Kidney (tissue), 14 donors: ENCODE measurements around the gene LITAF. TPM values are rescaled to one million over a fixed set of nuclear protein-coding genes. Genes with fewer than 3 reads are reported as not detected.

Experiments used
- DNase-seq, 5 donors: peaks; one replicate each; pipeline ENCODE4 v3.0.0-alpha.2; 2013 to 2020
- FAIRE-seq: peaks from 2 replicates; lab custom pipeline; 2012; peaks lifted over from hg19 to GRCh38; lab: Jason Lieb, UNC
- H3K27ac ChIP-seq, 2 donors: one replicate each; pipeline ENCODE4 v1.7.0; 2013; ENCODE audit warnings: low read depth in 2 of 2, low read length in 2 of 2, inconsistent platforms in 1 of 2
- H3K27me3 ChIP-seq: one replicate; pipeline ENCODE4 v1.7.1; 2013; ENCODE audit warnings: low read length, inconsistent platforms; ENCODE audit not compliant: control insufficient read depth, insufficient read depth
- H3K36me3 ChIP-seq, 3 donors: one replicate each; pipeline versions ENCODE4 v1.7.0 to v1.7.1; 2013; ENCODE audit warnings: low read length in 3 of 3, control low read depth in 1 of 3, inconsistent platforms in 1 of 3; ENCODE audit not compliant: insufficient read depth in 3 of 3, control insufficient read depth in 2 of 3
- H3K4me1 ChIP-seq, 3 donors: one replicate each; pipeline versions ENCODE4 v1.7.0 to v1.7.1; 2013; ENCODE audit warnings: low read length in 3 of 3, inconsistent platforms in 1 of 3, low read depth in 1 of 3; ENCODE audit not compliant: control insufficient read depth in 2 of 3, insufficient read depth in 2 of 3
- H3K4me3 ChIP-seq, 3 donors: one replicate each; pipeline versions ENCODE4 v1.7.0 to v1.8.1; 2013; ENCODE audit warnings: low read length in 3 of 3, control low read depth in 1 of 3, inconsistent platforms in 1 of 3
- H3K9ac ChIP-seq, 3 donors: one replicate each; pipeline versions ENCODE4 v1.7.0 to v1.7.1; 2013; ENCODE audit warnings: low read length in 3 of 3, control low read depth in 1 of 3, inconsistent platforms in 1 of 3
- H3K9me3 ChIP-seq, 3 donors: one replicate each; pipeline versions ENCODE4 v1.7.0 to v1.7.1; 2013; ENCODE audit warnings: low read length in 3 of 3, control low read depth in 1 of 3, inconsistent platforms in 1 of 3; ENCODE audit not compliant: control insufficient read depth in 2 of 3, insufficient read depth in 1 of 3
- intact Hi-C: fragments of 100-400 bp; cut with DNase I; formaldehyde crosslinking; loops from one replicate; pipeline ENCODE4 v1.11.1; 2022
- polyA plus RNA-seq: library from polyadenylated mRNA; stranded (reverse); fragments of 350-450 nt; fragmentation: Illumina TruSeq; extraction: RNeasy Lipid Tissue Mini Kit (QIAGEN cat#74804); gene quantifications from one replicate; pipeline ENCODE4 v1.2.3, GENCODE V29; 2014; ENCODE audit warnings: low read depth, low replicate concordance; ENCODE audit not compliant: insufficient read depth
- total RNA-seq: library from RNA; stranded (reverse); fragmentation: NEBNext Ultra II Directional; extraction: Animal tissue kit (Norgen Biotek cat#: 25700); gene quantifications from one replicate; pipeline ENCODE4 v1.2.1, GENCODE V29; 2021
- TF ChIP-seq, protein P1 (sequence below): IDR thresholded peaks from 3 replicates; pipeline ENCODE4 v1.5.1; 2012; ENCODE audit warnings: mild to moderate bottlenecking, moderate library complexity, borderline replicate concordance; ENCODE audit not compliant: insufficient read depth; ENCODE audit errors: extremely low read depth
- donor health status: control.
- donor health status: control.
- donor health status: control.
- donor health status: control.
- donor health status: control.
- donor health status: DM: yes; HTN: yes; CAD: no.
- donor health status: Normal renal cell carcinoma (clear cell type).

Gene LITAF
- total and polyA plus RNA-seq, 2 donors from 2014 or later, result 121 to 171 TPM

DNA sequence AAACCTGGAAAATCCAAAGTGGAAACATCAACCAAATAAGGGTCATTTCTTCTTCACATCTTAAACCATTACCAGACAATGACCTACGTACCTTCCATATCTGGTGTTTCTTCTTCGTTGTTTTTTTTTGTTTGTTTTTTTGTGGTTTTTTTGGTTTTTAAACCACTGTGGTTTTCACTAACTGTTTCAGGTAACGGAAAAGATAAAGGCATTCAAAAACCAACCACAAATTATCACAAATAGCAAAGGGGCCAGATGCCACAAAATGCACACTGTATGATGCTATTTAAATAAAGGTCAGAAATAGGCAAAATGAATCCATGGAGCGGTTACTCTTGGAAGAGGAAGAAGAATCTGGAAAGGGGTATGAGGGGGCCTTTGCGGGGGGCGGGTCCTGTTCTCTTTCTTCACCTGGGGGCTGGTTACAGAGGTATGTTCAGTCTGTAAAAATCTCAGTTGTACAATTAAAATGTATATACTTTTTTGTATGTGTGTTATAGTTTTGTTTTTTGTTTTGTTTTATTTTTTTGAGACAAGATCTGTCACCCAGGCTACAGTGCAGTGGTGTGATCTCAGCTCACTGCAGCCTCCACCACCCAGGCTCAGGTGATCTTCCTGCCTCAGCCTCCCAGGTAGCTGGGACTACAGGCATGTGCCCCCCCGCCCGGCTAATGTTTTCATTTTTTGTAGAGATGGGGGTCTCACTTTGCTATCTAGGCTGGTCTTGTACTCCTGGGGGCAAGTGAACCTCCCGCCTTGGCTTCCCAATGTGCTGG, 29.6 kb downstream of the LITAF start:
- DNase-seq (peak in 1 of 5 donors; percentile 27), FAIRE-seq (no peak)
- intact Hi-C loops, result no loop called here
- peaks cover 3 to 13% (median 13%) of the 10 kb centered on the region in 3 donors for H3K4me1 ChIP-seq
- peaks cover 0 to 6% (median 0%) of the 10 kb centered on the region in 3 donors for H3K9me3 ChIP-seq
- no peaks in the 10 kb centered on the region for H3K27me3 ChIP-seq
- H3K4me3 ChIP-seq, result no peak overlapping the region
- H3K9ac ChIP-seq, result no peak overlapping the region
- TF ChIP-seq, protein P1, sequence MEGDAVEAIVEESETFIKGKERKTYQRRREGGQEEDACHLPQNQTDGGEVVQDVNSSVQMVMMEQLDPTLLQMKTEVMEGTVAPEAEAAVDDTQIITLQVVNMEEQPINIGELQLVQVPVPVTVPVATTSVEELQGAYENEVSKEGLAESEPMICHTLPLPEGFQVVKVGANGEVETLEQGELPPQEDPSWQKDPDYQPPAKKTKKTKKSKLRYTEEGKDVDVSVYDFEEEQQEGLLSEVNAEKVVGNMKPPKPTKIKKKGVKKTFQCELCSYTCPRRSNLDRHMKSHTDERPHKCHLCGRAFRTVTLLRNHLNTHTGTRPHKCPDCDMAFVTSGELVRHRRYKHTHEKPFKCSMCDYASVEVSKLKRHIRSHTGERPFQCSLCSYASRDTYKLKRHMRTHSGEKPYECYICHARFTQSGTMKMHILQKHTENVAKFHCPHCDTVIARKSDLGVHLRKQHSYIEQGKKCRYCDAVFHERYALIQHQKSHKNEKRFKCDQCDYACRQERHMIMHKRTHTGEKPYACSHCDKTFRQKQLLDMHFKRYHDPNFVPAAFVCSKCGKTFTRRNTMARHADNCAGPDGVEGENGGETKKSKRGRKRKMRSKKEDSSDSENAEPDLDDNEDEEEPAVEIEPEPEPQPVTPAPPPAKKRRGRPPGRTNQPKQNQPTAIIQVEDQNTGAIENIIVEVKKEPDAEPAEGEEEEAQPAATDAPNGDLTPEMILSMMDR, result no peak
- H3K36me3 ChIP-seq, result peaks cover 8 to 24% (median 16%) of the 10 kb centered on the region in 3 donors
- H3K27ac ChIP-seq, result peak overlapping the region; percentile 45 to 50

DNA sequence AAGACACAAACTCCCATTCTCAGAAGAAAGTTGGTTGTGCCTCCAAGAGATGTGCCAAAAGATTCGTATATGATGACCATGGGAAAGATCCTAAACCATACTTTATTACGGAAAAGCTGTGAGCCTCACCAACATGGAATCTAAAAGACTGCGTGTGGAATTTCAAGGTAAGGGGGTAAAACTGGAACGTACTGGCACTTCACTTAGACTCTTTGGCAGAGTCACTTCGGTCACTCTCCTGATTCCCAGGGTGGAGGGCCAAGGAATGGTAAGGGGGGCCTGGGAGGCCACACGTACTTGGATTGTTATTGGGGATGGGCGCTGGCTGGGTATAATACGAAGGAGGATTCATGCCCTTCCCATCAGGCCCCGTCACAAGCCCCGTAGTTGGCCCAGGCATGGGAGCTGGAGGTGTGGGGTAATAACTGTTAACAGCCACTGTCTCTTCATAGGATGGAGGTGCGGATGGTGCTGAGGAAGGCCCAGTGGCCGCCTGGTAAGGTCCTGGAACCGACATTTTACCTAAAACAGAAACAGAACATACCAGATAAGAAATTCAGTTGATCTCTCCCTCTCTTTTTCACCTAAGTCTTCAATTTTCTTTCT, 30.4 kb downstream of the LITAF start:
- TF ChIP-seq, protein P1, result no peak
- peaks cover 0 to 6% (median 0%) of the 10 kb centered on the region in 3 donors for H3K9me3 ChIP-seq
- no peak overlapping the region for H3K4me3 ChIP-seq
- H3K27me3 ChIP-seq, result no peaks in the 10 kb centered on the region
- no peak for FAIRE-seq
- H3K27ac ChIP-seq, result no peak overlapping the region
- H3K4me1 ChIP-seq, result peaks cover 3 to 13% (median 8%) of the 10 kb centered on the region in 3 donors
- intact Hi-C loops, result no loop called here
- no peak overlapping the region for H3K9ac ChIP-seq
- peaks cover 8 to 27% (median 20%) of the 10 kb centered on the region in 3 donors for H3K36me3 ChIP-seq
- DNase-seq, result peak in 1 of 5 donors; percentile 45

DNA sequence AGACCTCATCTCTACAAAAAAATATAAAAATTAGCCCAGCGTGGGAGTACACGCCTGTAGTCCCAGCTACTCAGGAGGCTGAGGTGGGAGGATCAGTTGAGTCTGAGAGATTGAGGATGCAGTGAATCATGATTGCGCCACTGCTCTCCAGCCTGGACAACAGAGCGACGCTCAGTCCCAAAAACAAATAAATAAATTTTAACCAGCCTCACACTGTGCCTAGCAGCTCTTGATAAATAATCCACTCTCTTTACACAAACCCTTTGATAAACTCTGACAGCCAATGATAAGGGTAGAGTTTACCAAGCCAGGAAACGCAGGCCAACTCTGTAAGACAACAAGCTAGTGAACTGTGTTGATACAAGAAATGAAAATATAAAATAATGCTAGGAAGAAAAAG, 32.7 kb downstream of the LITAF start:
- FAIRE-seq, result no peak
- peaks cover 15 to 46% (median 33%) of the 10 kb centered on the region in 3 donors for H3K36me3 ChIP-seq
- H3K27ac ChIP-seq, result no peak overlapping the region

More for the DNA sequence above, 32.7 kb downstream of the LITAF start:
- TF ChIP-seq, protein P1, result no peak
- no peak for DNase-seq
- Histone ChIP-seq H3K9ac (no peak overlapping the region), H3K9me3 (peaks cover 0 to 6% (median 0%) of the 10 kb centered on the region in 3 donors), H3K4me1 (peaks cover 0 to 7% (median 0%) of the 10 kb centered on the region in 3 donors), H3K4me3 (no peak overlapping the region), H3K27me3 (no peaks in the 10 kb centered on the region)
- intact Hi-C loops, result no loop called here
